Stimulated activated CD4-positive, alpha-beta T cell treated with anti-CD3 and anti-CD28 coated beads, Interleukin-15, amount 100 ng/mL, for 1 hour (primary cell): ENCODE measurements around the gene DRD5.

Source experiments
- DNase-seq, 2 donors: peaks; one replicate each; pipeline ENCODE4 v3.0.0-alpha.2; 2020; ENCODE audit warnings: low read depth in 1 of 2, low spot score in 1 of 2

Gene DRD5

GRCh38 chr4:9812501-9813340, 31.3 kb downstream of the DRD5 start:
- DNase-seq = no peak

GRCh38 chr4:9816285-9816684, 34.9 kb downstream of the DRD5 start:
- no peak for DNase-seq

GRCh38 chr4:9820343-9820742, 38.9 kb downstream of the DRD5 start:
- DNase-seq = no peak

DNA sequence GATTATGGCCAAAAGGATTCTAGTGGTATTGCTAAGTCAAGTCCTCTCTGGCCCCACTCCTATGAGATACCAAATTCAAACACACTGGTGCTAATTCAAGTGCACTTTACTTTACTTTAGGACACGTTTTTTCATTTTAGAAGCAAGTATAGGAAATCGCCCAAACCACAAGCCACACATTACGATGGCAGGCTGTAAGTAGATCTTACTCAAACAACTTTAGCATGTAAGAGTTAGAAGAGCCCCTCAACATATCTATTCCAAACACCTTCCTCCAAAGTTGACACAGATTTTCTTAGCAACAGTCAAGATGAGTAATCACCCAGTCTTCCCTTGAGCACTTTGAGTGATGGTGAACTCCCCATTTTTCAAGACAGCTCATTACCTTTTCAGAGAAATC, 43.6 kb downstream of the DRD5 start:
- no peak for DNase-seq

DNA sequence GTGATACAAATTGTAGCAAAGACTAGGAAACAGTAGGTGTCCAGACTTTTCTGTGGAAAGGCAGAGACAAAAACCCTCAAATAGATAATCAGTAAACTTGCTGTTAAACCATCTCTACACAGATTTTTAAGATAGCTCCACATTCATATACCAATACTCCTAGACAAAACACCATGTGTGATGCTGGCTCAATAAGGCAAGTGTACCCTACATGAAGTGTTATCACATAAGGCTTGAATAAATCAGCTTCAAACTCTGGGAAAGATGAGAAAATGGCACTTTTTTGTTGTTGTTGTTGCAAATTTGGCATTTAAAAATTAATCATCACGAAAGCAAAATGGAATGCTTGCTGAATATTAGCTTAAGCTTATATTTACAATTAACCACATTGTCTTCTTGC, 45.1 kb downstream of the DRD5 start:
- no peak for DNase-seq

DNA sequence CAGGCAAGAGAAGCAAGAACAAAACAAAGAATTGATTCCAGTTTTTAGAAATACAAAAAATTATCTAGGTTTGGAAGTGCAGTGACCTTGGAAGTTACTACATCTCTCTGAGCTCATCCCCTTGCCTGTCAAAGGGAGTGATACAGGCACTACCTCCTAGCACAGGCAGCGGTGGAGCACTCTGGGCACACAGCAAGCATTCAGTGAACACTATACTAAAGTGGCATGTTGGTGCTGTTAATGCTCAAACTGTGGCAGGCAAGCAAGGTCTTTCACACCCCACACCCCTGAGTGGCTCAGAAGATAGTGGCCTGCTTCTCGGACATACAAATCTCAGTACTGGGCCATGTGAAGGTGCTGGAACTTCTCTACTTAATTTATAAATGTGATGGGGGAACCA, 51.2 kb downstream of the DRD5 start:
- DNase-seq = no peak

GRCh38 chr4:9833421-9833820, 52.0 kb downstream of the DRD5 start:
- DNase-seq = no peak
